DOHH2 (cell line): ENCODE results near the gene CRYAB.
A peak's percentile ranks its signal among the peaks of the same experiment; 100 is the strongest.

Experiments
- H3F3A ChIP-seq: fragments of 200-600 bp; sonication (generic), shearing (Covaris generic); 2 replicates; pipeline ENCODE4 v1.6.0; 2016; ENCODE audit warnings: antibody characterized with exemption, mild to moderate bottlenecking; ENCODE audit not compliant: control insufficient read depth, insufficient read depth
- H3K27ac ChIP-seq: fragments of 200-600 bp; sonication (generic); 2 replicates; pipeline ENCODE4 v1.5.1; 2014; ENCODE audit warnings: low read depth, mild to moderate bottlenecking, low read length, moderate library complexity
- H3K27me3 ChIP-seq: fragments of 200-600 bp; sonication (generic); 2 replicates; pipeline ENCODE4 v1.6.1; 2014; ENCODE audit warnings: mild to moderate bottlenecking, low read length, mixed read lengths; ENCODE audit not compliant: control insufficient read depth
- H3K36me3 ChIP-seq: fragments of 200-600 bp; sonication (generic); 2 replicates; pipeline ENCODE4 v1.6.1; 2014; ENCODE audit warnings: mild to moderate bottlenecking, low read length, moderate library complexity, mixed read lengths; ENCODE audit not compliant: control insufficient read depth
- H3K4me1 ChIP-seq: fragments of 200-600 bp; sonication (generic); 2 replicates; pipeline ENCODE4 v1.6.1; 2014; ENCODE audit warnings: mild to moderate bottlenecking, low read length, mixed read lengths; ENCODE audit not compliant: control insufficient read depth
- H3K4me2 ChIP-seq: fragments of 200-600 bp; sonication (generic); 2 replicates; pipeline ENCODE4 v1.6.0; 2014; ENCODE audit warnings: mild to moderate bottlenecking, low read length, moderate library complexity
- H3K4me3 ChIP-seq: fragments of 200-600 bp; sonication (generic); 2 replicates; pipeline ENCODE4 v1.5.1; 2014; ENCODE audit warnings: mild to moderate bottlenecking, low read length, mixed read lengths
- H3K79me2 ChIP-seq: fragments of 200-600 bp; sonication (generic); 2 replicates; pipeline ENCODE4 v1.6.1; 2014; ENCODE audit warnings: mild to moderate bottlenecking, low read length, mixed read lengths; ENCODE audit not compliant: control insufficient read depth
- H3K9me2 ChIP-seq: fragments of 200-600 bp; sonication (generic); replicated peaks from 2 replicates; pipeline ENCODE4 v1.6.1; 2014; ENCODE audit warnings: mild to moderate bottlenecking, low read length, mixed read lengths; ENCODE audit not compliant: control insufficient read depth
- H3K9me3 ChIP-seq: fragments of 200-600 bp; sonication (generic); 2 replicates; pipeline ENCODE4 v1.6.1; 2014; ENCODE audit warnings: antibody characterized with exemption, low read length, mixed read lengths; ENCODE audit not compliant: control insufficient read depth, insufficient read depth
- H4K20me1 ChIP-seq: fragments of 200-600 bp; sonication (generic); 2 replicates; pipeline ENCODE4 v1.6.0; 2014; ENCODE audit warnings: low read depth, mild to moderate bottlenecking, antibody characterized with exemption, low read length, moderate library complexity; ENCODE audit not compliant: control insufficient read depth, insufficient read depth
- CTCF ChIP-seq: fragments of 200-600 bp; sonication (generic); IDR thresholded peaks from one replicate; pipeline ENCODE4 v1.5.1; 2014; ENCODE audit warnings: antibody characterized with exemption, mild to moderate bottlenecking, low read depth, low read length; ENCODE audit not compliant: poor library complexity, severe bottlenecking
- EZH2phosphoT487 ChIP-seq: fragments of 200-600 bp; sonication (generic); IDR thresholded peaks from 2 replicates; pipeline ENCODE4 v1.6.1; 2017; ENCODE audit warnings: borderline replicate concordance, mild to moderate bottlenecking, antibody characterized with exemption, low read length, moderate library complexity, mixed read lengths

Gene CRYAB

GRCh38 chr11:111870113-111870512, 41.5 kb downstream of the CRYAB start:
- Histone ChIP-seq H3K4me3 (peak overlapping the region; percentile 95), H3K4me2 (peak overlapping the region; percentile 79), H3F3A (peaks cover 8% of the 10 kb centered on the region), H3K27me3 (no peaks in the 10 kb centered on the region), H4K20me1 (no peaks in the 10 kb centered on the region), H3K27ac (no peak overlapping the region), H3K9me2 (no peaks in the 10 kb centered on the region), H3K4me1 (peaks cover 14% of the 10 kb centered on the region), H3K9me3 (no peaks in the 10 kb centered on the region), H3K36me3 (peaks cover 39% of the 10 kb centered on the region), H3K79me2 (peaks cover 19% of the 10 kb centered on the region)
- no peak for TF ChIP-seq EZH2phosphoT487
- no peak for TF ChIP-seq CTCF

GRCh38 chr11:111860257-111860656, 51.3 kb downstream of the CRYAB start:
- Histone ChIP-seq H3F3A (no peaks in the 10 kb centered on the region), H4K20me1 (no peaks in the 10 kb centered on the region), H3K4me1 (no peaks in the 10 kb centered on the region), H3K36me3 (peaks cover 54% of the 10 kb centered on the region), H3K79me2 (no peaks in the 10 kb centered on the region), H3K4me2 (no peak overlapping the region), H3K4me3 (no peak overlapping the region), H3K9me3 (no peaks in the 10 kb centered on the region), H3K27ac (no peak overlapping the region), H3K9me2 (no peaks in the 10 kb centered on the region), H3K27me3 (no peaks in the 10 kb centered on the region)
- TF ChIP-seq CTCF, result no peak
- no peak for TF ChIP-seq EZH2phosphoT487
